Posterior cingulate gyrus (tissue), 11 donors: Measurements from ENCODE around the gene VWA3B.

ENCODE experiments used
- DNase-seq, 10 donors: peaks; one replicate each; pipeline versions ENCODE4 v3.0.0 to v3.0.0-alpha.2; 2020 to 2021; ENCODE audit warnings: mixed read lengths in 3 of 10
- intact Hi-C: fragments of 100-400 bp; cut with DNase I; formaldehyde crosslinking; loops from one replicate; pipeline ENCODE4 v1.15.1; 2023

The VWA3B gene

DNA sequence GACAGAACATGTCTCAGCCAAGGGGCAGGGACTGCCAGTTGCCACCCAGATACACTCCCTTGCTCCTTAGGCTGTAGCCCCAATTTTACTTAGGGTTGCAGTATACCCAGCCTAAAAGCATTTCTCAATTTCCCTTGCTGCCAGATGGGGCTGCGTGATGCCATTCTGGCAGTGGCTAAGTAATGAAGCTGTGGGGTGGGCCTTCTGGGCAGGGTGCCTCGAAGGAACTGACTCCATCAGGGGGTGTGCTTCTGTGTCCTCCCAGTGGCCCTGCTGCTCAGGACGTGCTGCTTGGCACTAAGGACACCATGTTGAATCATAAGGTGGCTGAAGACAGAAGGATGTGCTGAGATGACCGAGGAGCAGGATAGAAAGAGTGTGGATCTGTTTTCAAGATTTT, 74.2 kb downstream of the VWA3B start:
- DNase-seq, result no peak
- intact Hi-C loops, result no loop called here

DNA sequence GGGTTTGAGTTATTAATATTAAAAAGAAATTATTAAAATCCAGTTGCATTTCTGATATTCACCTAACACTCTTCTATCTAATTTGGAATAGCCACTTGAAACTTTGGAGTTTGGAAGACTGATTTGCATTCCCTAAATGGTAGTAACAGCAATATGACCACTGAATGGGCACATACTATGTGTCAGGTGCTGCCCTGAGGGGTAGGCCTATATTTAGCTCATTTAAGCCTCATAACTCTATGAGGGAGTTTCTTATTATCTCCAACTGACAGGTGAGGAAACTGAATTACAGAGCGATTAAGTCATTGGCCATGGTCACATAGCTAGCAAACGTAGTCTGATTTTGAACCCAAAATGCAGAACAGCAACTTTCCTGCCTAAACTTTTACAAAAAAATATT, 77.3 kb downstream of the VWA3B start:
- no peak for DNase-seq
- intact Hi-C loops, result no loop called here

GRCh38 chr2:98165516-98166071, 78.6 kb downstream of the VWA3B start:
- intact Hi-C loops, result no loop called here
- no peak for DNase-seq

- no peak for DNase-seq
- intact Hi-C loops, result no loop called here
These were observed 80.9 kb downstream of the VWA3B start for GRCh38 chr2:98167916-98168315.

DNA sequence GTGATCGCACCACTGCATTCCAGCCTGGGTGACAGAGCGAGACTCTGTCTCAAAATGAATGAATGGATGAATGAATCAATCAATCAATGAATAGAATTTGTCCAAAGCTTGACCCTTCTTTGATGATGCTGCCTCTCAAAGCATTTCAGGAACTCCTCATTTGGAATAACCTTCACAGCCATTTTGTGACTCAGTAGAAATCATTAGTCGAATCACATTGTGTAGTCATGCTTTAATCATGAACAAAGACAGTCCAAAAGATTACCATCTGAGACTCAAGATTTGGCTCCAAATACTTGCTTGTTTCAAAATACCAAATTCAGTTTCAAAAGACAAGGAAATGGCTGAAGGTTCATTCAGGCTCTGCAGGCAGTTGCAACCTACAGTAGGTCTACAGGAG, 83.1 kb downstream of the VWA3B start:
- no peak for DNase-seq
- intact Hi-C loops, result loop anchor here (10.0 kb wide), 1 partner anchor 205 kb away; no protein-coding TSS in a partner anchor

GRCh38 chr2:98172150-98172765, 85.3 kb downstream of the VWA3B start:
- intact Hi-C loops, result loop anchor here (10.0 kb wide), 1 partner anchor 203 kb away; no protein-coding TSS in a partner anchor
- no peak for DNase-seq

DNA sequence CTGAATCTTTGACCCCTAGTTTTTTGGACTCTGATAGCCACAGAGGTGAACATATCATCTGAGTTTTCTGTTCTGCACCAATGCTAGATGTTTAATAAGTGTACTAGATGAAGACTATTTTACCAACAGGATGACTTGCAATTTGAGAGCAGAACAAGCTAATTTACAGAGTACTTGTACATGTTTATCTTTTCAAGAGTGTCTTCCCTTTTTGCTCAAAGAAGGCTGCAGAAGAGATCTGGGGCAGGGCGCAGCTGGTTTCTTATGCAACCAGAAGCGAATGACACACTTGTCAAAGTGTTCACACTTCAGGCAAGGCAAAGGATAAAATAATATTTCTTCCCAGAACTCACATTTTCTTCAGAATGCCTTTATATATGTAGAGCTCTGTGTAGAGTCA, 86.0 kb downstream of the VWA3B start:
- intact Hi-C loops, result loop anchor here (10.0 kb wide), 1 partner anchor 202 kb away; no protein-coding TSS in a partner anchor
- DNase-seq, result peak in 6 of 10 donors; percentile 36 to 94 (median 68)

DNA sequence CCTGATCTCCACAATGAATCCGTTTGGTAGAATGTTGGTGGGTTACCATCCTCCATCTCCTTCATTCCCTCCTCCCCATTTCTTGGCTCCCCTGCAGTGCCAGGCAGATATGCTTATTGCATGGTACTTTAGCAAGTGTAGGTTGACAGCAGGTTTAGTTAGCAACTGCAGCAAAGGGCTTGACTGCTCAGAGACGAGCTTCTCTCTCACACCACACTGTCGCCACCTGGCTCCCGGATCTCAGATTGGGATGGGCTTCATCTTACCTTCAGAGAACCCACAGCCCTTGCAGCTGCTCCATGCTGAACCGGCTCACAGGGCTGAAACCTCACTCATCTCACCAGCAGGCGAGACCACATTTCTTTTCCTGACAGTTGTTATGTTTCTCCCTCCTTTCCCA, 88.8 kb downstream of the VWA3B start:
- peak in 2 of 10 donors; percentile 34 to 70 for DNase-seq
- intact Hi-C loops, result loop anchor here (10.0 kb wide), 1 partner anchor 199 kb away; no protein-coding TSS in a partner anchor

DNA sequence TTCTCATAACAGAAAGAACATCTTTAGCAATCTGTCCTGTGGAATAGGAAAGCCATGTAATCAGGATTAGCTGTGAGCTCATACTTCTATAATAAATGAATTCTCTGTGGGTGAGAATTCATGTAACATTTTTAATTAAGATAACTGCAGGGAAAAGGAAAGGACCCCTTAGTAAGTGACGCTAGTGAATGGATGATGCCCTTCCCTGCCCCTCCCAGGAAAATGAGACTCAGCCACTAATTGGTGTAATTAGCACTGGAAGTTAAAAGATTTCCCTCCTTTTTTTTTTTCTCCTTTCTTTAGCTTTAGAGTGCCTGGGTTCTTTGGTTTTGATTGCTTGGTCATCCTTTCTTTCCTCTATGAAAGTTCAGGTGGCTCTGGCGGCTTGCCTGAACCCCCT, 90.3 kb downstream of the VWA3B start:
- intact Hi-C loops, result loop anchor here (10.0 kb wide), 1 partner anchor 198 kb away; no protein-coding TSS in a partner anchor
- DNase-seq, result no peak

GRCh38 chr2:98177986-98178385, 91.0 kb downstream of the VWA3B start:
- intact Hi-C loops, result loop anchor here (10.0 kb wide), 1 partner anchor 197 kb away; no protein-coding TSS in a partner anchor
- DNase-seq, result no peak

- intact Hi-C loops, result no loop called here
- DNase-seq, result no peak
These were observed 93.5 kb downstream of the VWA3B start for GRCh38 chr2:98180456-98180855.

DNA sequence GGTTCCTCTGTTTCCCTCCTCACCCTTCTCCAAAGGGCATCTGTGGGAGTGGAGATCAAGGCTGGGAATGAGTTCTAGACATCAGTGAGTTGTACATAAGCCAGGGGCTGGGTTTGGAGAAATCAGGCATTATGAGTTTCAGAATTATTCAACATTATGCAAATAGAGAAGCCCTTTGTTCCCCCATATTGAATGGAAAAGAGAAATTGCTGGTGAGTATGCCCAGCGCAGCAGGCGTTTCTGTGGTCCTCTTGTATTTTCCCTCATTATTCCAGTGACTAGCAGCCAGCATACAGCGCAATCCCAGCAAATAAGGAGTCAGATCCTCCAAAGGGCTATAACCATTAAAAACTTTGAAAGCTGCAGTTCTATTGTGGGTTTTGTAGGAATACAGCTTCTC, 94.4 kb downstream of the VWA3B start:
- no peak for DNase-seq
- intact Hi-C loops, result no loop called here

DNA sequence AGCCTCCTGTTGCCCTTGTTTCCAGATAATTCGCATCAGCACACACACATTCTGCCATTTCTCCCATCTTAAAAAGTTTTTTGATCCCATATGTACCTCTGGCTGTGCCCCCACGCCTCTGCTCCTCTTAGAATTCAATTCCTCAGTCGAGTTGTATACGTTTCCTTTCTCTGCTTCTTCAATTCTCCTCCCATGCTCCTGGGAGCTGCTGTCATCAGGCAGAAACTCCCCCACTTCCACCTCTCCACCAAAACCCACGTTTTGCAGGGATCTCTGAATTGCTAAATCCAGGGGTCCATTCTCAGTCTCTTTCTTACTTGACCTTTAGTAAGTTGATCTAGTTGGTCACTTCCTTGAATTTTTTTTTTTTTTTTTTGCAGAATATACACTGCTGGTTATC, 98.8 kb downstream of the VWA3B start:
- intact Hi-C loops, result no loop called here
- DNase-seq, result no peak

DNA sequence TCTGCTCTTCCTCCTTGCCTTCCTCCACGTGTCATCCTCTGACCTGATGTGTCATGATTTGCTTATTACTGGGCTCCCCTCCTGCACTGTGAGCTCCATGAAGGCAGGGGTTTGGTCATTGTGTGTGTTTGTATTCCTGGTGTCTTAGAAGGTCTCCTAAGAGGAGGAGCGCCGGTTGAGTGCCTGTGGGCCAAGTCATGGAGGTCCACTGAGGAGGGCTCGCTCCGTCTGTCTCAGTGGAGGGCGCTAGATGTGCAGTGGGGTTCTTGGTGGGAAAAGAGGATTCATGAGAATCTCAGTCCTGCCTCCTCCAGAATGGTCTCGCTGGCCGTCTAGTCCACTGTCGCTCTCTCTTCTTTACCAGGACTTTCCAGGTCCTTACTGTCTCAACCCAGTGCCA, 100.2 kb downstream of the VWA3B start:
- intact Hi-C loops, result no loop called here
- DNase-seq, result peak in 1 of 10 donors; percentile 51

- DNase-seq, result no peak
- intact Hi-C loops, result no loop called here
These were observed 101.5 kb downstream of the VWA3B start for GRCh38 chr2:98188351-98189046.

DNA sequence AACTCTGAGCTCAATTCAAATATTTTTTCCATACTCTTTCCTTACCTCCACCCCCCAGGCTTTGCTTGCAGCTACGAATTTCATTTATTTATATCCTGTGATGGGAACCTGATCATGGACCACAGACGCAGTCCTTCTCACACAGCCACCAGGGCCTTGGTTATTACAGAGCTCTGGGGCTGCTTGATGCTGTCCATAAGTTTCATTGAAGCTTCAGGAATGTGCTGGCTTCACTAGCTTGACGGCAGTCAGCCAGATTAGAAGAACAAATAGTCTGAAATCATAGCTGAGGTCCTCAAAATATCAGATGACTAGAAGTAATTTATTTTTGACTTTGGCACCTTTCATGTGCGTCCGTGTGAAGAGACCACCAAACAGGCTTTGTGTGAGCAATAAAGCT, 104.9 kb downstream of the VWA3B start:
- intact Hi-C loops, result no loop called here
- DNase-seq, result no peak

GRCh38 chr2:98201576-98201975, 114.6 kb downstream of the VWA3B start:
- no peak for DNase-seq
- intact Hi-C loops, result no loop called here

DNA sequence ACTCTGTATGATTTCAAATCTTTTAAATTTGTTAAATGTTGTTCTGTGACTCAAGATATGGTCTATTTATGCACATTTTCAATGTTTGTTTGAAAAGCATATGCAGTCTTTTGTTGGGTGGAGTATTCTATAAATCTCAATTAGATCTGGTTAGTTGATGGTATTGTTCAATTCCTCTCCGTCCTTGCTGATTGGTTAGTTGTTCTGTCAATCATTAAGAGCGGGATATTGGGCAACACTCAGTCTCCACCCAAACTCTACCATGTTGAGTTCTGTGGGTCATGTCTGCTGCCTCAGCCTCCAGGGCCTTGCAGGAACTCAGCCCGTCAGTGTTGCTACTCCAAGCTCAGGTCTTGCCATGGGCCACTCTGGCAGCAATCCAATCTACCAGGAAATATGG, 118.9 kb downstream of the VWA3B start:
- intact Hi-C loops, result no loop called here
- DNase-seq, result no peak

- DNase-seq, result no peak
- intact Hi-C loops, result no loop called here
These were observed 125.4 kb downstream of the VWA3B start for GRCh38 chr2:98212092-98213000.

GRCh38 chr2:98216616-98217015, 129.6 kb downstream of the VWA3B start:
- intact Hi-C loops, result no loop called here
- no peak for DNase-seq

DNA sequence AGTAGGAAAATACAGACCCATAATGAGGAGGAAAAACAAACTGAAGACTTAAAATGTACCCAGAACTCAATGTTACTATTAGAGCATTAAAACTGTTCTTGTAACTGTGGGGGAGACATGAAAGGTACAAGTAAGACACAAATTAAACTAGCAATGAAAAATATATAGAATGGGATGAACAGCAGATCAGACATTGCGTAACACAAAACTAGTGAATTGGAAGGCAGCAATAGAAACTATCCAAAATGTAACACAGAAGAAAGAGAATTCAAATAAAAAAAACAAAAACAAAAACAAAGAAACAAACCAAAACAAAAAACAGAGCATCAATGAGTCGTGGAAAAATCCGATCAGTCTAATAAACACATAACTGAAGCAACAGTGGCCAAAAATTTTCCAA, 132.2 kb downstream of the VWA3B start:
- DNase-seq, result no peak
- intact Hi-C loops, result no loop called here
